OCI-LY3 (cell line): ENCODE measurements around the gene MICA.
A peak's percentile ranks its signal among the peaks of the same experiment; 100 is the strongest.

Source experiments
- H2AFZ ChIP-seq: fragments of 200-600, 300-600 bp; shearing (Covaris generic); 2 replicates; pipeline ENCODE4 v1.6.0; 2014; ENCODE audit warnings: antibody characterized with exemption, low read depth, low read length
- H3K27ac ChIP-seq: fragments of 200-600, 300-600 bp; sonication (generic); 2 replicates; pipeline ENCODE4 v1.5.1; 2014; ENCODE audit warnings: mild to moderate bottlenecking, low read length, moderate library complexity, mixed read lengths
- H3K27me3 ChIP-seq: fragments of 200-600, 300-600 bp; sonication (generic); 2 replicates; pipeline ENCODE4 v1.6.1; 2014; ENCODE audit warnings: low read depth, low read length, mixed read lengths
- H3K36me3 ChIP-seq: fragments of 200-600, 300-600 bp; sonication (generic); replicated peaks from 2 replicates; pipeline ENCODE3; 2014; ENCODE audit warnings: low read depth, low read length, mixed read lengths
- H3K4me1 ChIP-seq: fragments of 300-600, 200-600 bp; sonication (generic); 2 replicates; pipeline ENCODE4 v1.6.1; 2014; ENCODE audit warnings: low read length, mixed read lengths
- H3K4me2 ChIP-seq: fragments of 200-600, 300-600 bp; sonication (generic); 2 replicates; pipeline ENCODE4 v1.6.1; 2014; ENCODE audit warnings: low read length, mixed read lengths
- H3K4me3 ChIP-seq: fragments of 300-600, 200-600 bp; sonication (generic); 2 replicates; pipeline ENCODE4 v1.5.1; 2014; ENCODE audit warnings: antibody characterized with exemption, mild to moderate bottlenecking, low read length, moderate library complexity
- H3K79me2 ChIP-seq: fragments of 300-600, 200-600 bp; shearing (Covaris generic); 2 replicates; pipeline ENCODE4 v1.6.1; 2014; ENCODE audit warnings: mild to moderate bottlenecking, low read length, mixed read lengths
- H3K9ac ChIP-seq: fragments of 300-600, 200-600 bp; shearing (Covaris generic); 2 replicates; pipeline ENCODE4 v1.6.0; 2014; ENCODE audit warnings: mild to moderate bottlenecking, low read length, moderate library complexity
- H3K9me3 ChIP-seq: fragments of 200-600, 300-600 bp; shearing (Covaris generic); 2 replicates; pipeline ENCODE4 v1.6.1; 2014; ENCODE audit warnings: low read length, mixed read lengths; ENCODE audit not compliant: insufficient read depth
- H4K20me1 ChIP-seq: fragments of 200-600, 300-600 bp; sonication (generic); 2 replicates; pipeline ENCODE4 v1.6.1; 2016; ENCODE audit warnings: low read length, mixed read lengths; ENCODE audit not compliant: insufficient read depth
- CTCF ChIP-seq: fragments of 200-600, 300-600 bp; sonication (generic); IDR thresholded peaks from 2 replicates; pipeline ENCODE4 v1.5.1; 2014; ENCODE audit warnings: antibody characterized with exemption, low read length, low read depth
- EZH2phosphoT487 ChIP-seq: fragments of 200-600 bp; shearing (Covaris generic); IDR thresholded peaks from 2 replicates; pipeline ENCODE4 v1.6.1; 2018; ENCODE audit warnings: antibody characterized with exemption, mixed run types, low read depth

The MICA gene

GRCh38 chr6:31403283-31404060 is at the start of gene MICA:
Gene MICA (plus strand): TSS chr6:31403595. CDS start chr6:31403633, 38 bp downstream.
- Histone ChIP-seq H3K4me3 (peak within 1 kb of the TSS; percentile 55), H3K36me3 (no peaks in the 10 kb centered on the region), H3K27me3 (peaks cover 14% of the 10 kb centered on the region; the same call in 1 of the 2 replicates), H3K4me1 (no peaks in the 10 kb centered on the region), H2AFZ (no peak within 1 kb of the TSS), H3K9ac (no peak within 1 kb of the TSS), H3K4me2 (peak within 1 kb of the TSS; percentile 53), H3K79me2 (no peaks in the 10 kb centered on the region), H3K27ac (no peak within 1 kb of the TSS), H3K9me3 (no peaks in the 10 kb centered on the region), H4K20me1 (no peaks in the 10 kb centered on the region)
- TF ChIP-seq EZH2phosphoT487 (no peak), CTCF (no peak)

- H3K36me3 ChIP-seq = peaks cover 29% of the 10 kb centered on the region
- no peak overlapping the region for H2AFZ ChIP-seq
- H3K9me3 ChIP-seq = no peaks in the 10 kb centered on the region
- no peak overlapping the region for H3K9ac ChIP-seq
- 0 out of 2 replicates have a peak overlapping the region, but pooled peaks have one; percentile 21 for H3K4me3 ChIP-seq
- H3K27ac ChIP-seq = no peak overlapping the region
- H3K79me2 ChIP-seq = peaks cover 26% of the 10 kb centered on the region
- no peaks in the 10 kb centered on the region for H3K27me3 ChIP-seq
- H4K20me1 ChIP-seq = peaks cover 38% of the 10 kb centered on the region
- TF ChIP-seq CTCF (no peak), EZH2phosphoT487 (no peak)
- peaks cover 30% of the 10 kb centered on the region for H3K4me1 ChIP-seq
- peak overlapping the region; percentile 92 for H3K4me2 ChIP-seq
These were observed 49.1 kb upstream of the MICA start for GRCh38 chr6:31354158-31354863.

- Histone ChIP-seq H3K9me3 (no peaks in the 10 kb centered on the region), H3K4me3 (peak overlapping the region; percentile 90), H4K20me1 (peaks cover 38% of the 10 kb centered on the region), H2AFZ (no peak overlapping the region), H3K4me2 (peak overlapping the region; percentile 92), H3K9ac (peak overlapping the region; percentile 99), H3K79me2 (peaks cover 26% of the 10 kb centered on the region), H3K27ac (no peak overlapping the region), H3K36me3 (peaks cover 29% of the 10 kb centered on the region), H3K27me3 (no peaks in the 10 kb centered on the region), H3K4me1 (peaks cover 30% of the 10 kb centered on the region)
- no peak for TF ChIP-seq EZH2phosphoT487
- TF ChIP-seq CTCF = no peak
These were observed 48.4 kb upstream of the MICA start for GRCh38 chr6:31354864-31355582.

GRCh38 chr6:31355583-31355948 is 47.8 kb upstream of the MICA start:
- Histone ChIP-seq H3K4me3 (peak overlapping the region; percentile 90), H3K4me2 (peak overlapping the region; percentile 92), H3K79me2 (peaks cover 26% of the 10 kb centered on the region), H3K4me1 (peaks cover 30% of the 10 kb centered on the region), H3K27ac (no peak overlapping the region), H3K9ac (peak overlapping the region; percentile 99), H2AFZ (no peak overlapping the region), H3K9me3 (no peaks in the 10 kb centered on the region), H4K20me1 (peaks cover 38% of the 10 kb centered on the region), H3K27me3 (no peaks in the 10 kb centered on the region), H3K36me3 (peaks cover 29% of the 10 kb centered on the region)
- TF ChIP-seq CTCF (no peak), EZH2phosphoT487 (no peak)
